ENCODE results near the gene SLC18A2.

DNA sequence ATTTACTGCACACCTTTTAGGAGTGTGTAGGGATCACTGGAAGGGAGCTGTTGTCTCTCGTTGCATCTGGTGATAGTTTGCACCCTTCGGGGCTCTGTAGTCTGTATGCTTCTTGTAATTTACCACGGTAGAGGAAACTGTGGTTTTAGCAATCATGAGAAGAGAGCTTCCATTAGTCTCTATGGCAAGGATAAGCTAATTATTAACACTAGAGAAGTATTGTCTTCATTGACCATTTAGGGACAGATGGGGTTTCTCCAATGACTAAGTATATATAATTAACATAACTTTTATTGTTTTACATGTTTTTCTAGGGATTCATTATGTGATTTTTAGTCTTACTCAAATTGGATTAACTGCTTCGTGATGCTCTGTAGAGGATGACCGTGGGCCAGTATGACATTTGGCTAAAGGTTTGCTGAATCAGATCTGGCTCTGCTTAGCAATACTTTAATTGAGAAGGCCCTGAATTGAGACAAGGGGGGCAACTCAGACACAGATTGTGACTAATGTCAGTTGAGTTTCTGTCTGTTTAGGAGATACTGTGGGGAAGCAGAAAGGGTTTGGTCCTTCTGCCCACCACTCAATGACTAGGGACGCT lies 8.7 kb downstream of the SLC18A2 start:
- TF ChIP-seq TP53 (CRISPR knock-in tag; IDR thresholded peaks at IDR 0.05) = no peak
- TF ChIP-seq POLR2A (IDR thresholded peaks at IDR 0.05; ENCODE audit: low read length) = no peak
- no peak for TF ChIP-seq RARB (CRISPR knock-in tag; IDR thresholded peaks at IDR 0.05)
- TF ChIP-seq, protein P1, sequence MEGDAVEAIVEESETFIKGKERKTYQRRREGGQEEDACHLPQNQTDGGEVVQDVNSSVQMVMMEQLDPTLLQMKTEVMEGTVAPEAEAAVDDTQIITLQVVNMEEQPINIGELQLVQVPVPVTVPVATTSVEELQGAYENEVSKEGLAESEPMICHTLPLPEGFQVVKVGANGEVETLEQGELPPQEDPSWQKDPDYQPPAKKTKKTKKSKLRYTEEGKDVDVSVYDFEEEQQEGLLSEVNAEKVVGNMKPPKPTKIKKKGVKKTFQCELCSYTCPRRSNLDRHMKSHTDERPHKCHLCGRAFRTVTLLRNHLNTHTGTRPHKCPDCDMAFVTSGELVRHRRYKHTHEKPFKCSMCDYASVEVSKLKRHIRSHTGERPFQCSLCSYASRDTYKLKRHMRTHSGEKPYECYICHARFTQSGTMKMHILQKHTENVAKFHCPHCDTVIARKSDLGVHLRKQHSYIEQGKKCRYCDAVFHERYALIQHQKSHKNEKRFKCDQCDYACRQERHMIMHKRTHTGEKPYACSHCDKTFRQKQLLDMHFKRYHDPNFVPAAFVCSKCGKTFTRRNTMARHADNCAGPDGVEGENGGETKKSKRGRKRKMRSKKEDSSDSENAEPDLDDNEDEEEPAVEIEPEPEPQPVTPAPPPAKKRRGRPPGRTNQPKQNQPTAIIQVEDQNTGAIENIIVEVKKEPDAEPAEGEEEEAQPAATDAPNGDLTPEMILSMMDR (IDR thresholded peaks at IDR 0.05) = no peak
- no peak for TF ChIP-seq EP300 (IDR thresholded peaks at IDR 0.05)
- no peak for TF ChIP-seq POLR2AphosphoS2 (conservative IDR thresholded peaks at IDR 0.05; ENCODE audit: low read length)
- TF ChIP-seq, protein P2, sequence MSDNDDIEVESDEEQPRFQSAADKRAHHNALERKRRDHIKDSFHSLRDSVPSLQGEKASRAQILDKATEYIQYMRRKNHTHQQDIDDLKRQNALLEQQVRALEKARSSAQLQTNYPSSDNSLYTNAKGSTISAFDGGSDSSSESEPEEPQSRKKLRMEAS (IDR thresholded peaks at IDR 0.05) = no peak
- no peak for TF ChIP-seq MAZ (IDR thresholded peaks at IDR 0.05; ENCODE audit: borderline replicate concordance, low read depth, low read length)
- no peak for TF ChIP-seq JUN (IDR thresholded peaks at IDR 0.05)
- no peak for TF ChIP-seq HOXA7 (CRISPR knock-in tag; IDR thresholded peaks at IDR 0.05)
- no peak for TF ChIP-seq MYC (IDR thresholded peaks at IDR 0.05; ENCODE audit: borderline replicate concordance, low read length)

Measured in A549 (cell line).